Naive thymus-derived CD4-positive, alpha-beta T cell (primary cell): ENCODE measurements around the gene RUNX3. TPM values are rescaled to one million over a fixed set of nuclear protein-coding genes. Genes with fewer than 3 reads are reported as not detected.

Source experiments
- ATAC-seq: fragments of 150-1000 bp; cut with Tn5 transposase; 2 replicates; pipeline ENCODE4 v1.10.0; 2021; ENCODE audit warnings: mild to moderate bottlenecking, moderate library complexity
- CTCF ChIA-PET: fragments of 350-600 bp; sonication (Branson Sonifier 250); formaldehyde crosslinking; loops from one replicate; lab custom pipeline; 2021; ENCODE audit warnings: antibody characterized with exemption; lab: Charles Lee
- POLR2A ChIA-PET: fragments of 350-600 bp; sonication (Branson Sonifier 250); formaldehyde crosslinking; loops from one replicate; lab custom pipeline; 2021; ENCODE audit warnings: antibody characterized with exemption, inconsistent platforms; lab: Charles Lee
- DNase-seq, 9 donors: peaks; one replicate each; pipeline versions ENCODE4 v3.0.0 to v3.0.0-alpha.2; 2020 to 2022; ENCODE audit warnings: mixed read lengths in 1 of 9
- H3K27ac ChIP-seq: one replicate; pipeline ENCODE4 v1.7.0; 2013; ENCODE audit warnings: mild to moderate bottlenecking, low read depth, low read length, moderate library complexity
- H3K27me3 ChIP-seq, 2 donors: one replicate each; pipeline ENCODE4 v1.7.0; 2013; ENCODE audit warnings: low read length in 2 of 2, mild to moderate bottlenecking in 2 of 2, moderate library complexity in 2 of 2; ENCODE audit not compliant: control insufficient read depth in 2 of 2, insufficient read depth in 2 of 2
- H3K36me3 ChIP-seq, 3 experiments: 1 replicate in 2 of 3; 2 replicates in 1 of 3; pipeline ENCODE4 v1.7.0; 2013; ENCODE audit warnings: low read length in 3 of 3, mild to moderate bottlenecking in 3 of 3, moderate library complexity in 1 of 3; ENCODE audit not compliant: insufficient read depth in 3 of 3, control insufficient read depth in 2 of 3
- H3K4me1 ChIP-seq, 2 donors: one replicate each; pipeline ENCODE4 v1.7.0; 2013; ENCODE audit warnings: low read length in 2 of 2, mild to moderate bottlenecking in 2 of 2, moderate library complexity in 1 of 2; ENCODE audit not compliant: control insufficient read depth in 2 of 2, insufficient read depth in 2 of 2
- H3K4me3 ChIP-seq: 2 replicates; pipeline ENCODE4 v1.7.0; 2013; ENCODE audit warnings: mild to moderate bottlenecking, low read length
- H3K9me3 ChIP-seq, 3 experiments: 1 replicate in 2 of 3; 2 replicates in 1 of 3; pipeline ENCODE4 v1.7.0; 2013; ENCODE audit warnings: low read length in 3 of 3; ENCODE audit not compliant: control insufficient read depth in 2 of 3
- H3K27ac Mint-ChIP-seq, 9 donors: one replicate each; pipeline ENCODE4 v1.8.0; 2020 to 2022; ENCODE audit warnings: mixed read lengths in 9 of 9, mild to moderate bottlenecking in 8 of 9, moderate library complexity in 5 of 9, inconsistent platforms in 2 of 9
- H3K27me3 Mint-ChIP-seq, 5 donors: one replicate each; pipeline ENCODE4 v1.8.0; 2021 to 2022; ENCODE audit warnings: mixed read lengths in 5 of 5, mild to moderate bottlenecking in 1 of 5
- H3K36me3 Mint-ChIP-seq, 5 donors: one replicate each; pipeline ENCODE4 v1.8.0; 2020 to 2022; ENCODE audit warnings: mixed read lengths in 5 of 5, mild to moderate bottlenecking in 3 of 5, inconsistent platforms in 1 of 5
- H3K4me1 Mint-ChIP-seq, 7 donors: one replicate each; pipeline ENCODE4 v1.8.0; 2020 to 2022; ENCODE audit warnings: mixed read lengths in 7 of 7, mild to moderate bottlenecking in 3 of 7, inconsistent platforms in 1 of 7
- H3K4me3 Mint-ChIP-seq, 10 donors: one replicate each; pipeline ENCODE4 v1.8.0; 2020 to 2022; ENCODE audit warnings: mild to moderate bottlenecking in 10 of 10, mixed read lengths in 10 of 10, moderate library complexity in 6 of 10, inconsistent platforms in 2 of 10
- H3K9me3 Mint-ChIP-seq, 11 donors: one replicate each; pipeline ENCODE4 v1.8.0; 2020 to 2022; ENCODE audit warnings: mixed read lengths in 11 of 11, mild to moderate bottlenecking in 4 of 11, inconsistent platforms in 1 of 11, moderate library complexity in 1 of 11
- intact Hi-C, 2 donors: fragments of 100-400 bp; cut with micrococcal nuclease; formaldehyde crosslinking; loops; one replicate each; pipeline ENCODE4 v1.15.1; 2023
- polyA plus RNA-seq, 2 donors: library from polyadenylated mRNA; unstranded; fragments of 300-500 nt; fragmentation: Illumina TruSeq; gene quantifications; one replicate each; pipeline ENCODE4 v1.2.3, GENCODE V29; 2021
- total RNA-seq, 6 experiments: library from RNA in 5 of 6; stranded (reverse) in 5 of 6; gene quantifications; 1 replicate in 5 of 6; 2 replicates in 1 of 6; pipeline ENCODE4 v1.2.3 and lab custom pipeline; 2021 to 2026

RUNX3 gene
- total and polyA plus RNA-seq, 7 experiments from 2014 or later = 14.2 to 135 (median 74.8) TPM

DNA sequence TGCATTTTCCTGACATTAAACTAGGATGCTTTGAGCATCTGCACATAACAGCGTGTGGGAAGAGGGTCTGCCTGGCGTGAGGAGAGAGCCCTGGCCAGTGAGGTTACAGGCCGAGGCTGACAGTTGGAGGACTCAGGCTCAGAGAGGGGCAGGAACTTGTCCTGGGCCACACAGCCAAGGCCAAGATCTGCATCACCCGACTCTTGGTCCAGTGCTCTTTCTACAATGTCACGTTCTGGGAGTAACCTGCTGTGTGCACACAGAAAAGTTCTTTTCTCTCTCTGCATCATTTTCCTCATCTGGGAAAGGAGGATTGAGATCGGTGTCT lies 42.8 kb upstream of the RUNX3 start:
- H3K27ac Mint-ChIP-seq = peak overlapping the region in 5 of 9 donors; percentile 17 to 85 (median 25)
- H3K9me3 Mint-ChIP-seq = peaks cover 7 to 32% (median 23%) of the 10 kb centered on the region in 11 donors
- peak overlapping the region in 1 of 10 donors; percentile 5 for H3K4me3 Mint-ChIP-seq
- H3K36me3 Mint-ChIP-seq = peaks cover 0 to 37% (median 19%) of the 10 kb centered on the region in 5 donors
- H3K4me1 Mint-ChIP-seq = peaks cover 30 to 74% (median 66%) of the 10 kb centered on the region in 7 donors
- ATAC-seq = no peak
- no peak overlapping the region for H3K27ac ChIP-seq
- peaks cover 10 to 40% of the 10 kb centered on the region in 2 donors for H3K4me1 ChIP-seq
- H3K9me3 ChIP-seq = peaks cover 0 to 23% (median 13%) of the 10 kb centered on the region in 3 experiments
- intact Hi-C loops = no loop called here
- POLR2A ChIA-PET = interaction anchor here (1.0 to 7.4 kb wide), 4 partner anchors 10 to 54 kb away, joined by 3 to 58 read pairs (median 19); no protein-coding TSS in a partner anchor
- H3K36me3 ChIP-seq = no peaks in the 10 kb centered on the region
- CTCF ChIA-PET = interaction anchor here (2.3 kb wide), 1 partner anchor 50 kb away, joined by 11 read pairs; no protein-coding TSS in a partner anchor
- DNase-seq = no peak
- no peak overlapping the region for H3K4me3 ChIP-seq
- H3K27me3 Mint-ChIP-seq = no peaks in the 10 kb centered on the region
- H3K27me3 ChIP-seq = no peaks in the 10 kb centered on the region

GRCh38 chr1:24972221-24972914 lies 42.3 kb upstream of the RUNX3 start:
- H3K4me3 Mint-ChIP-seq = peak overlapping the region in 1 of 10 donors; percentile 58
- H3K4me3 ChIP-seq = no peak overlapping the region
- ATAC-seq (no peak), DNase-seq (no peak)
- H3K36me3 ChIP-seq = no peaks in the 10 kb centered on the region
- H3K4me1 ChIP-seq = peaks cover 10 to 40% of the 10 kb centered on the region in 2 donors
- ChIA-PET POLR2A (interaction anchor here (1.0 to 7.4 kb wide), 10 partner anchors 9 to 56 kb away, joined by 3 to 58 read pairs (median 12); partner anchors contain the start of gene RUNX3), CTCF (interaction anchor here (1.0 to 2.3 kb wide), 7 partner anchors 9 to 65 kb away, joined by 3 to 11 read pairs (median 4); no protein-coding TSS in a partner anchor)
- H3K27ac Mint-ChIP-seq = peak overlapping the region in 6 of 9 donors; percentile 2 to 85 (median 32)
- H3K27me3 ChIP-seq = no peaks in the 10 kb centered on the region
- H3K36me3 Mint-ChIP-seq = peaks cover 0 to 36% (median 19%) of the 10 kb centered on the region in 5 donors
- intact Hi-C loops = no loop called here
- H3K9me3 Mint-ChIP-seq = peaks cover 7 to 31% (median 23%) of the 10 kb centered on the region in 11 donors
- peaks cover 30 to 73% (median 65%) of the 10 kb centered on the region in 7 donors for H3K4me1 Mint-ChIP-seq
- no peaks in the 10 kb centered on the region for H3K27me3 Mint-ChIP-seq
- H3K27ac ChIP-seq = no peak overlapping the region
- H3K9me3 ChIP-seq = peaks cover 0 to 23% (median 13%) of the 10 kb centered on the region in 3 experiments

- DNase-seq (no peak), ATAC-seq (peak; percentile 52)
- CTCF ChIA-PET = interaction anchor here (0.5 to 2.9 kb wide), 9 partner anchors 10 to 556 kb away, joined by 3 to 14 read pairs (median 4); partner anchors contain the start of gene NIPAL3
- Histone ChIP-seq H3K36me3 (no peaks in the 10 kb centered on the region), H3K9me3 (peaks cover 0 to 16% (median 13%) of the 10 kb centered on the region in 3 experiments), H3K4me3 (no peak overlapping the region), H3K27me3 (no peaks in the 10 kb centered on the region), H3K27ac (no peak overlapping the region), H3K4me1 (peaks cover 15 to 39% of the 10 kb centered on the region in 2 donors)
- Mint-ChIP-seq H3K27me3 (no peaks in the 10 kb centered on the region), H3K36me3 (peaks cover 0 to 29% (median 12%) of the 10 kb centered on the region in 5 donors), H3K27ac (peak overlapping the region; percentile 17 to 85 (median 66)), H3K9me3 (peaks cover 7 to 22% (median 18%) of the 10 kb centered on the region in 11 donors), H3K4me1 (peaks cover 26 to 74% (median 59%) of the 10 kb centered on the region in 7 donors), H3K4me3 (peak overlapping the region in 9 of 10 donors; percentile 38 to 81 (median 61))
- POLR2A ChIA-PET = interaction anchor here (1.1 to 7.4 kb wide), 9 partner anchors 8 to 57 kb away, joined by 3 to 58 read pairs (median 16); partner anchors contain the start of gene RUNX3
- intact Hi-C loops = loop anchor here in 1 of 2 donors (1.0 to 2.0 kb wide), 2 partner anchors 10 to 22 kb away; no protein-coding TSS in a partner anchor
Measured at GRCh38 chr1:24970926-24971875, 41.1 kb upstream of the RUNX3 start.

DNA sequence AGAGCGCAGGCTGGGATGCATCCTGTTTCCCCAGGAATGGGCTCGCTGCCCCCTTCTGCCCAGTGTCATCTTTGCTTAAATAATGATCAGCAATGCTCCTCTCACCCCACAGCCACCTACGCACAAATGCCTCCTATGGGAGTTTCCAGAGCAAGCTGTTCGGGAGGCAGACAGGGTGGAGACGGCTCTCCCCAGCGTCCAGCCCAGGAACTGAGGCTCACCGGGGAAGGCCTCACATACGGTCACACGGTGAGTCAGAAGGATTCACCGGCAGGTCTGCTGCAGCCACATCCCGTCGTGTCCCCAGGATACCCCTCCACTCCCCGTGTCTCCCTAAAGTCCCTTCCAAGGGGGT lies 40.3 kb upstream of the RUNX3 start:
- Mint-ChIP-seq H3K27me3 (no peaks in the 10 kb centered on the region), H3K9me3 (peaks cover 3 to 14% (median 11%) of the 10 kb centered on the region in 11 donors), H3K4me1 (peaks cover 31 to 81% (median 66%) of the 10 kb centered on the region in 7 donors), H3K27ac (peak overlapping the region; percentile 14 to 97 (median 85)), H3K36me3 (peaks cover 0 to 22% (median 9%) of the 10 kb centered on the region in 5 donors), H3K4me3 (peak overlapping the region in 9 of 10 donors; percentile 5 to 78 (median 59))
- Histone ChIP-seq H3K27me3 (no peaks in the 10 kb centered on the region), H3K4me3 (no peak overlapping the region), H3K27ac (peak overlapping the region; percentile 35), H3K36me3 (no peaks in the 10 kb centered on the region), H3K4me1 (peaks cover 23 to 47% of the 10 kb centered on the region in 2 donors), H3K9me3 (peaks cover 0 to 10% (median 8%) of the 10 kb centered on the region in 3 experiments)
- ChIA-PET POLR2A (interaction anchor here (0.7 to 7.4 kb wide), 9 partner anchors 8 to 62 kb away, joined by 3 to 58 read pairs (median 10); partner anchors contain the start of gene RUNX3), CTCF (interaction anchor here (0.5 to 2.9 kb wide), 5 partner anchors 8 to 555 kb away, joined by 3 to 14 read pairs (median 4); partner anchors contain the start of gene NIPAL3)
- DNase-seq = no peak
- intact Hi-C loops = loop anchor here in 1 of 2 donors (2.0 kb wide), 1 partner anchor 22 kb away; no protein-coding TSS in a partner anchor
- ATAC-seq = no peak

DNA sequence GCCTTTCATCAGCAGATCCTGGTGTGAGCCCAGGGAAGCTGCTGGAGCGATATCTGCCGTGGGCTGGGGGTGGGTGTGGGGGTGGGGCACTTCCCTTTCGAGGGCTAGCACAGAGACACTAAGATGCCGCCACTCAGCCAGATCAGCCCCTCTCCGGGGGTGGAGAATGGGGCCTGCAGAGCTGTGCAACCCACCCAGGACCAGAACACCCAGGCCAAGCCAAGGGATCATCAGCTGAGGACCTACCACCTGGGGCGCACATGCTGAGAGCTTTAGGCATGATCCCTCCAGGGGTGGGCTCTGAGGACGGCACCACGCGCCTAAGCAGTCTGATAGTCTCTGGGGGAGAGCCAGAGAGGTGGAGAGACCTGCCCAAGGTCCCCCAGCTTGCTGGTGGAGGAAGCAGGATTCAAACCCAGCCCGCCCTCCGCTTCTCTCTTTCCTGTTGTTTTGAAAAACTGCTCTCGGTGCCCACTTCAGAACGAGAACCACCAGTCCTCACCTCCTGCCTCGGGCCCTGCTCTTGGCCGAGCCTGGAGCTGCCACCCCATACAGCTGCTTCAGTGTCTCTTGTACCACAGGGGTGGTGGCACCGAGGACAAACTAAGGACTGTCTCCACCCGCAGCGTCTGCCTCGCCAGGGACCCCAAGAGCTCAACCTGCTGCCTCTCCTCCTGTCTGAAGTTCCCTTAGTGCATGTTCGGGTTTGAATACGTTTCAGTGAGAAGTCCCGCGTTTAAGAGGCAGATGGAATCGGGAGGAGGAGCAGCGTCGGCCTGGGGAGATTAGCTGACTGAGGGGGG lies 39.7 kb upstream of the RUNX3 start:
- no peaks in the 10 kb centered on the region for H3K27me3 ChIP-seq
- intact Hi-C loops = loop anchor here (2.0 to 10.0 kb wide), 3 partner anchors 23 to 467 kb away; partner anchors contain the start of genes RCAN3 (in 1 of the 2) and SYF2 (in 1 of the 2)
- peaks cover 34 to 85% (median 69%) of the 10 kb centered on the region in 7 donors for H3K4me1 Mint-ChIP-seq

More for the DNA sequence above, 39.7 kb upstream of the RUNX3 start:
- CTCF ChIA-PET = interaction anchor here (0.7 to 2.9 kb wide), 4 partner anchors 9 to 122 kb away, joined by 3 to 14 read pairs (median 4); no protein-coding TSS in a partner anchor
- ATAC-seq = no peak
- no peak for DNase-seq
- Histone ChIP-seq H3K9me3 (peaks cover 0 to 5% (median 2%) of the 10 kb centered on the region in 3 experiments), H3K4me3 (no peak overlapping the region), H3K36me3 (no peaks in the 10 kb centered on the region), H3K4me1 (peaks cover 25 to 53% of the 10 kb centered on the region in 2 donors), H3K27ac (peak overlapping the region; percentile 35)
- peaks cover 0 to 12% (median 7%) of the 10 kb centered on the region in 11 donors for H3K9me3 Mint-ChIP-seq
- peak overlapping the region; percentile 14 to 97 (median 85) for H3K27ac Mint-ChIP-seq
- POLR2A ChIA-PET = interaction anchor here (0.6 to 7.4 kb wide), 13 partner anchors 9 to 468 kb away, joined by 3 to 58 read pairs (median 6); partner anchors contain the start of gene RUNX3
- H3K27me3 Mint-ChIP-seq = peaks cover 0 to 3% (median 0%) of the 10 kb centered on the region in 5 donors
- H3K36me3 Mint-ChIP-seq = peaks cover 0 to 18% (median 6%) of the 10 kb centered on the region in 5 donors
- H3K4me3 Mint-ChIP-seq = peak overlapping the region in 8 of 10 donors; percentile 5 to 78 (median 62)
